ENCODE data around the gene NFATC2IP. TPM values are rescaled to one million over a fixed set of nuclear protein-coding genes. Genes with fewer than 3 reads are reported as not detected.

NFATC2IP gene
- total RNA-seq, result 18.1 and 20.0 TPM in 2 replicates

GRCh38 chr16:28950648-28951409 lies at the start of gene NFATC2IP:
TSS of gene NFATC2IP (plus strand) at chr16:28950937. CDS start at chr16:28951012, 75 bp downstream.
- H3K4me3 ChIP-seq (ENCODE audit: insufficient read depth, low read length), result peak within 1 kb of the TSS; percentile 93
- peaks cover 20% of the 10 kb centered on the region for H3K79me2 ChIP-seq (ENCODE audit: insufficient read depth, low read length)
- H3K36me3 ChIP-seq (ENCODE audit: insufficient read depth, low read length), result peaks cover 24% of the 10 kb centered on the region
- TF ChIP-seq CTCF (IDR thresholded peaks at IDR 0.05; ENCODE audit: extremely low read depth, low read depth, low read length), result no peak
- peak; percentile 100 for DNase-seq (ENCODE audit: insufficient read length, low spot score, missing footprints)
- H3K4me2 ChIP-seq (ENCODE audit: insufficient read depth, low read length), result peak within 1 kb of the TSS; percentile 94
- peak within 1 kb of the TSS; percentile 96 for H2AFZ ChIP-seq (ENCODE audit: low read length)
- H3K4me1 ChIP-seq (ENCODE audit: insufficient read depth, low read length), result peaks cover 12% of the 10 kb centered on the region
- H3K9me3 ChIP-seq (ENCODE audit: low read depth, low read length), result no peaks in the 10 kb centered on the region
- no peaks in the 10 kb centered on the region for H3K27me3 ChIP-seq (ENCODE audit: insufficient read depth, low read length)
- no peaks in the 10 kb centered on the region for H4K20me1 ChIP-seq (ENCODE audit: insufficient read depth, low read length)
- peak within 1 kb of the TSS; percentile 39 for H3K27ac ChIP-seq (ENCODE audit: low read depth, low read length)

GRCh38 chr16:28901862-28902261 lies 48.9 kb upstream of the NFATC2IP start:
- no peak for TF ChIP-seq CTCF (IDR thresholded peaks at IDR 0.05; ENCODE audit: extremely low read depth, low read depth, low read length)
- no peak overlapping the region for H2AFZ ChIP-seq (ENCODE audit: low read length)

GRCh38 chr16:28902909-28903308 lies 47.8 kb upstream of the NFATC2IP start:
- Histone ChIP-seq H3K4me3 (ENCODE audit: insufficient read depth, low read length) (no peak overlapping the region), H3K9me3 (ENCODE audit: low read depth, low read length) (no peaks in the 10 kb centered on the region), H3K27me3 (ENCODE audit: insufficient read depth, low read length) (no peaks in the 10 kb centered on the region), H2AFZ (ENCODE audit: low read length) (no peak overlapping the region), H3K27ac (ENCODE audit: low read depth, low read length) (no peak overlapping the region), H3K36me3 (ENCODE audit: insufficient read depth, low read length) (no peaks in the 10 kb centered on the region), H3K4me2 (ENCODE audit: insufficient read depth, low read length) (no peak overlapping the region), H3K79me2 (ENCODE audit: insufficient read depth, low read length) (no peaks in the 10 kb centered on the region), H4K20me1 (ENCODE audit: insufficient read depth, low read length) (no peaks in the 10 kb centered on the region), H3K4me1 (ENCODE audit: insufficient read depth, low read length) (no peaks in the 10 kb centered on the region)
- TF ChIP-seq CTCF (IDR thresholded peaks at IDR 0.05; ENCODE audit: extremely low read depth, low read depth, low read length), result no peak
- no peak for DNase-seq (ENCODE audit: insufficient read length, low spot score, missing footprints)

More at GRCh38 chr16:28901862-28902261, 48.9 kb upstream of the NFATC2IP start:
- H3K4me3 ChIP-seq (ENCODE audit: insufficient read depth, low read length), result no peak overlapping the region
- no peaks in the 10 kb centered on the region for H4K20me1 ChIP-seq (ENCODE audit: insufficient read depth, low read length)
- H3K4me1 ChIP-seq (ENCODE audit: insufficient read depth, low read length), result no peaks in the 10 kb centered on the region
- no peak overlapping the region for H3K27ac ChIP-seq (ENCODE audit: low read depth, low read length)
- H3K27me3 ChIP-seq (ENCODE audit: insufficient read depth, low read length), result no peaks in the 10 kb centered on the region
- no peaks in the 10 kb centered on the region for H3K79me2 ChIP-seq (ENCODE audit: insufficient read depth, low read length)
- H3K9me3 ChIP-seq (ENCODE audit: low read depth, low read length), result no peaks in the 10 kb centered on the region
- DNase-seq (ENCODE audit: insufficient read length, low spot score, missing footprints), result no peak
- H3K4me2 ChIP-seq (ENCODE audit: insufficient read depth, low read length), result no peak overlapping the region
- no peaks in the 10 kb centered on the region for H3K36me3 ChIP-seq (ENCODE audit: insufficient read depth, low read length)

- DNase-seq (ENCODE audit: insufficient read length, low spot score, missing footprints), result no peak
- Histone ChIP-seq H3K79me2 (ENCODE audit: insufficient read depth, low read length) (no peaks in the 10 kb centered on the region), H3K36me3 (ENCODE audit: insufficient read depth, low read length) (peaks cover 4% of the 10 kb centered on the region), H2AFZ (ENCODE audit: low read length) (no peak overlapping the region), H3K27ac (ENCODE audit: low read depth, low read length) (no peak overlapping the region), H3K4me1 (ENCODE audit: insufficient read depth, low read length) (no peaks in the 10 kb centered on the region), H4K20me1 (ENCODE audit: insufficient read depth, low read length) (no peaks in the 10 kb centered on the region), H3K9me3 (ENCODE audit: low read depth, low read length) (no peaks in the 10 kb centered on the region), H3K4me3 (ENCODE audit: insufficient read depth, low read length) (no peak overlapping the region), H3K27me3 (ENCODE audit: insufficient read depth, low read length) (no peaks in the 10 kb centered on the region), H3K4me2 (ENCODE audit: insufficient read depth, low read length) (no peak overlapping the region)
- TF ChIP-seq CTCF (IDR thresholded peaks at IDR 0.05; ENCODE audit: extremely low read depth, low read depth, low read length), result no peak
Observed at GRCh38 chr16:28903344-28904042, 47.2 kb upstream of the NFATC2IP start.
